Progenitor cell of endocrine pancreas (in vitro differentiated cells): Measurements from ENCODE around the gene HRAS. TPM values are rescaled to one million over a fixed set of nuclear protein-coding genes. Genes with fewer than 3 reads are reported as not detected.
A peak's percentile ranks its signal among the peaks of the same experiment; 100 is the strongest.

ENCODE experiments used
- DNase-seq: peaks from one replicate; pipeline ENCODE4 v3.0.0; 2021; ENCODE audit warnings: low spot score; ENCODE audit not compliant: unreplicated experiment
- H3K27ac Mint-ChIP-seq: 2 replicates; pipeline ENCODE4 v1.8.0; 2021; ENCODE audit warnings: mild to moderate bottlenecking, moderate library complexity, mixed read lengths
- H3K27me3 Mint-ChIP-seq: 2 replicates; pipeline ENCODE4 v1.8.0; 2021; ENCODE audit warnings: mixed read lengths
- H3K36me3 Mint-ChIP-seq: 2 replicates; pipeline ENCODE4 v1.8.0; 2022; ENCODE audit warnings: mixed read lengths; ENCODE audit not compliant: insufficient read depth
- H3K4me1 Mint-ChIP-seq: 2 replicates; pipeline ENCODE4 v1.8.0; 2021; ENCODE audit warnings: low read depth, mixed read lengths
- H3K4me3 Mint-ChIP-seq: 2 replicates; pipeline ENCODE4 v1.8.0; 2021; ENCODE audit warnings: low read depth, mild to moderate bottlenecking, moderate library complexity, mixed read lengths
- H3K9me3 Mint-ChIP-seq: 2 replicates; pipeline ENCODE4 v1.8.0; 2021; ENCODE audit warnings: low read depth, mixed read lengths
- CTCF ChIP-seq: fragments of 200-600 bp; sonication (generic); IDR thresholded peaks from one replicate; pipeline ENCODE4 v1.5.0; 2021; ENCODE audit warnings: antibody characterized with exemption, mild to moderate bottlenecking; ENCODE audit not compliant: unreplicated experiment
- total RNA-seq: library from RNA; stranded (reverse); gene quantifications from 2 replicates; pipeline ENCODE4 v1.2.1, GENCODE V29; 2021

HRAS gene
- total RNA-seq, 1 donor from 2014 or later = 61.6 TPM

GRCh38 chr11:578276-579035 lies 43.1 kb upstream of the HRAS start:
- peaks cover 1% of the 10 kb centered on the region for H3K36me3 Mint-ChIP-seq
- DNase-seq = no peak
- no peaks in the 10 kb centered on the region for H3K9me3 Mint-ChIP-seq
- peaks cover 42% of the 10 kb centered on the region for H3K4me1 Mint-ChIP-seq
- peak overlapping the region; percentile 86 for H3K4me3 Mint-ChIP-seq
- no peak for TF ChIP-seq CTCF
- peaks cover 16% of the 10 kb centered on the region for H3K27me3 Mint-ChIP-seq
- peak overlapping the region; percentile 49 for H3K27ac Mint-ChIP-seq

- no peak for TF ChIP-seq CTCF
- no peaks in the 10 kb centered on the region for H3K9me3 Mint-ChIP-seq
- peaks cover 17% of the 10 kb centered on the region for H3K27me3 Mint-ChIP-seq
- peaks cover 1% of the 10 kb centered on the region for H3K36me3 Mint-ChIP-seq
- H3K4me1 Mint-ChIP-seq = peaks cover 42% of the 10 kb centered on the region
- DNase-seq = no peak
- peak overlapping the region; percentile 86 for H3K4me3 Mint-ChIP-seq
- H3K27ac Mint-ChIP-seq = peak overlapping the region; percentile 94
Measured at GRCh38 chr11:577611-577894, 42.2 kb upstream of the HRAS start.

GRCh38 chr11:576811-577610 lies 41.6 kb upstream of the HRAS start:
- Mint-ChIP-seq H3K36me3 (peaks cover 1% of the 10 kb centered on the region), H3K9me3 (no peaks in the 10 kb centered on the region), H3K27me3 (peaks cover 17% of the 10 kb centered on the region)

GRCh38 chr11:575996-576768 lies 40.8 kb upstream of the HRAS start, which contains the start of gene PHRF1:
TSS of gene PHRF1 (plus strand) at chr11:576470. CDS start at chr11:581513, 5,043 bp downstream.
- Mint-ChIP-seq H3K27me3 (peaks cover 17% of the 10 kb centered on the region), H3K27ac (peak within 1 kb of the TSS; percentile 100), H3K36me3 (no peaks in the 10 kb centered on the region), H3K4me3 (peak within 1 kb of the TSS; percentile 96), H3K9me3 (no peaks in the 10 kb centered on the region), H3K4me1 (peaks cover 42% of the 10 kb centered on the region)
- peak; percentile 87 for DNase-seq
- no peak for TF ChIP-seq CTCF

More at GRCh38 chr11:576811-577610, 41.6 kb upstream of the HRAS start:
- no peak for TF ChIP-seq CTCF
- Mint-ChIP-seq H3K4me3 (peak overlapping the region; percentile 86), H3K27ac (peak overlapping the region; percentile 94), H3K4me1 (peaks cover 42% of the 10 kb centered on the region)
- DNase-seq = no peak
